Measurements from ENCODE around the gene ACBD6.

GRCh38 chr1:180497826-180498225 lies 4.6 kb downstream of the ACBD6 start:
- TF ChIP-seq EZH2 (IDR thresholded peaks at IDR 0.05; ENCODE audit: insufficient read depth, low read length) (no peak), CTCF (IDR thresholded peaks at IDR 0.05; ENCODE audit: insufficient read depth, low read depth, low read length) (no peak)

All from astrocyte (in vitro differentiated cells and primary cell).